ENCODE results near the gene TRIM25.

TRIM25 gene

DNA sequence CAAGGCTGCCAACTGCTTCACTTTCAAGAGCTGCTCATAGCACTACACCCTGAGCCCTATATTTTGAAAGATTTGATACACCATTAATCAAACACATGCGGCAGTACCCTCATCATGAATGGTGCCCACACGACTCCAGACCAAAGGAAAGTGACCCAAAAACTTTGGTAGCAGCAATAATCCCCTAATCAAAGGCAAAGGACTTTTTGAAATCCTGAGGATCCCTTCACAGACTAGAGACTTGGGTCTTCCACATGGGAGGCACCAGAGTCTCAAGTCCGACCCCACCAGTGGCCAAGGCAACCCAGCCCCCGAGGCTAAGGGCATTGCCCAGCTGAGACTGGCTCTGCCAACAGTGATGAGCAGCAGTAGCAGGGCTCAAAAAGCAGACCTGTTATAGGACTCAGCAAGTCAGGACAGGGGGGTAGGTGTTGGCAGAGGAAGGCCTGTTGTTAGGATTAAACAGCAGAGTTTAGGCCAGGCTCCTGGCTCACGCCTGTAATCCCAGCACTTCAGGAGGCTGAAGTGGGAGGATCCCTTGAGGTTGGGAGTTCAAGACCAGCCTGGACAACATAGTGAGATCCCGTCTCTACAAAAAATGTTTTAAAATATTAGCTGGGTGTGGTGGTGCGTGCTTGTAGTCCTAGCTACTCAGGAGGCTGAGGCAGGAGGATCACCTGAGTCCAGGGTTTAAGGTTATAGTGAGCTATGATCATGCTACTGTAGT, 3.2 kb downstream of the TRIM25 start:
- ATAC-seq (ENCODE audit: insufficient read depth, low read depth) = no peak
- peaks cover 54% of the 10 kb centered on the region for H3K4me1 ChIP-seq (ENCODE audit: insufficient read depth, low read length)
- no peak for TF ChIP-seq EZH2 (IDR thresholded peaks at IDR 0.05; ENCODE audit: borderline replicate concordance, low read depth, low read length, severe bottlenecking)
- TF ChIP-seq, protein P1, sequence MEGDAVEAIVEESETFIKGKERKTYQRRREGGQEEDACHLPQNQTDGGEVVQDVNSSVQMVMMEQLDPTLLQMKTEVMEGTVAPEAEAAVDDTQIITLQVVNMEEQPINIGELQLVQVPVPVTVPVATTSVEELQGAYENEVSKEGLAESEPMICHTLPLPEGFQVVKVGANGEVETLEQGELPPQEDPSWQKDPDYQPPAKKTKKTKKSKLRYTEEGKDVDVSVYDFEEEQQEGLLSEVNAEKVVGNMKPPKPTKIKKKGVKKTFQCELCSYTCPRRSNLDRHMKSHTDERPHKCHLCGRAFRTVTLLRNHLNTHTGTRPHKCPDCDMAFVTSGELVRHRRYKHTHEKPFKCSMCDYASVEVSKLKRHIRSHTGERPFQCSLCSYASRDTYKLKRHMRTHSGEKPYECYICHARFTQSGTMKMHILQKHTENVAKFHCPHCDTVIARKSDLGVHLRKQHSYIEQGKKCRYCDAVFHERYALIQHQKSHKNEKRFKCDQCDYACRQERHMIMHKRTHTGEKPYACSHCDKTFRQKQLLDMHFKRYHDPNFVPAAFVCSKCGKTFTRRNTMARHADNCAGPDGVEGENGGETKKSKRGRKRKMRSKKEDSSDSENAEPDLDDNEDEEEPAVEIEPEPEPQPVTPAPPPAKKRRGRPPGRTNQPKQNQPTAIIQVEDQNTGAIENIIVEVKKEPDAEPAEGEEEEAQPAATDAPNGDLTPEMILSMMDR (IDR thresholded peaks at IDR 0.05; ENCODE audit: borderline replicate concordance, extremely low read depth, low read length, poor library complexity, severe bottlenecking) = no peak
- peaks cover 17% of the 10 kb centered on the region; the same call in 1 of the 2 replicates for H4K20me1 ChIP-seq (ENCODE audit: insufficient read depth, low read length)
- no peak overlapping the region for H2AFZ ChIP-seq (ENCODE audit: low read depth, low read length)
- H3K9me3 ChIP-seq (ENCODE audit: insufficient read depth, low read length, severe bottlenecking) = no peaks in the 10 kb centered on the region
- no peak overlapping the region; the same call in 1 of the 2 replicates for H3K27ac ChIP-seq (ENCODE audit: low read length)
- H3K36me3 ChIP-seq (ENCODE audit: insufficient read depth, low read length) = peaks cover 48% of the 10 kb centered on the region
- peaks cover 64% of the 10 kb centered on the region for H3K79me2 ChIP-seq (ENCODE audit: insufficient read depth, low read length)
- H3K9ac ChIP-seq (ENCODE audit: low read depth, low read length) = peak overlapping the region; percentile 29
- no peak for DNase-seq
- H3K27me3 ChIP-seq (ENCODE audit: insufficient read depth, low read length, poor library complexity) = no peaks in the 10 kb centered on the region
- H3K4me2 ChIP-seq (ENCODE audit: insufficient read depth, low read length) = peak overlapping the region; percentile 97
- H3K4me3 ChIP-seq (ENCODE audit: low read depth in 1 of 2, low read length in 2 of 2) = peak overlapping the region in 1 of 2 experiments; percentile 28; a peak in 2 of 4 replicates

- TF ChIP-seq, protein P1 (IDR thresholded peaks at IDR 0.05; ENCODE audit: borderline replicate concordance, extremely low read depth, low read length, poor library complexity, severe bottlenecking) = no peak
- TF ChIP-seq EZH2 (IDR thresholded peaks at IDR 0.05; ENCODE audit: borderline replicate concordance, low read depth, low read length, severe bottlenecking) = no peak
- Histone ChIP-seq H3K79me2 (ENCODE audit: insufficient read depth, low read length) (peaks cover 63% of the 10 kb centered on the region), H2AFZ (ENCODE audit: low read depth, low read length) (no peak overlapping the region), H4K20me1 (ENCODE audit: insufficient read depth, low read length) (peaks cover 17% of the 10 kb centered on the region; the same call in 1 of the 2 replicates), H3K4me2 (ENCODE audit: insufficient read depth, low read length) (peak overlapping the region; percentile 97), H3K9me3 (ENCODE audit: insufficient read depth, low read length, severe bottlenecking) (no peaks in the 10 kb centered on the region), H3K9ac (ENCODE audit: low read depth, low read length) (peak overlapping the region; percentile 29; the same call in 1 of the 2 replicates), H3K4me3 (ENCODE audit: low read depth in 1 of 2, low read length in 2 of 2) (peak overlapping the region in 1 of 2 experiments; percentile 28; a peak in 2 of 4 replicates), H3K4me1 (ENCODE audit: insufficient read depth, low read length) (peaks cover 48% of the 10 kb centered on the region), H3K27me3 (ENCODE audit: insufficient read depth, low read length, poor library complexity) (no peaks in the 10 kb centered on the region), H3K36me3 (ENCODE audit: insufficient read depth, low read length) (peaks cover 50% of the 10 kb centered on the region), H3K27ac (ENCODE audit: low read length) (no peak overlapping the region; the same call in 1 of the 2 replicates)
- ATAC-seq (ENCODE audit: insufficient read depth, low read depth) (no peak), DNase-seq (no peak)
Measured at GRCh38 chr17:56909742-56910508, 3.9 kb downstream of the TRIM25 start.

DNA sequence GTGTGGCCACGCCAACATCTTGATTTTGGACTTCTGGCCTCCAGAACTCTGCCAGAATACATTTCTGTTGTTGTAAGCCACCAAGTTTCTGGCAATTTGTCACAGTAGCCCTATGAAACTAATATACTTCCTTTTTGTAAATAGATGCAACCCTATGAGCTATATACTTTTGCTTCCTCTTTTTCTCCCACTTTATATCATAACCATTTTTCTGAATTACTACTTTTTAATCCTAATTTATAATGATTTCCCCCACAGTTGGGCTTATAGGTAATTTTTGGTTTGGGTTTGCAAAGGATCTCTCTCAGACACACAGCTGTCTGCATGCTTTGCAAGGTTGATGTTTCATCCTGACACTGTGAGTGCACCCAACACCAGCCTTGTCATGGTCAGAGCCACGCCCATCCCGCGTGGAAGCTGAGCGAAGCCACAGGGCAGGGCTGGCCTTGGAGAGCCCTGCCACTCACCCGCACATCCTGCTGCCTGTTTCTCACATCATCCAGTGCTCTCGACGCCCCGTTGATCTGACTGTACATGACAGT, 5.8 kb downstream of the TRIM25 start:
- H4K20me1 ChIP-seq (ENCODE audit: insufficient read depth, low read length) = peaks cover 17% of the 10 kb centered on the region; the same call in 1 of the 2 replicates
- 0 out of 2 replicates have a peak overlapping the region, but pooled peaks have one; percentile 21 for H3K4me2 ChIP-seq (ENCODE audit: insufficient read depth, low read length)
- H3K36me3 ChIP-seq (ENCODE audit: insufficient read depth, low read length) = peaks cover 69% of the 10 kb centered on the region

More for the DNA sequence above, 5.8 kb downstream of the TRIM25 start:
- H3K9ac ChIP-seq (ENCODE audit: low read depth, low read length) = no peak overlapping the region
- ATAC-seq (ENCODE audit: insufficient read depth, low read depth) (no peak), DNase-seq (no peak)
- TF ChIP-seq, protein P1 (IDR thresholded peaks at IDR 0.05; ENCODE audit: borderline replicate concordance, extremely low read depth, low read length, poor library complexity, severe bottlenecking) = no peak
- no peak for TF ChIP-seq EZH2 (IDR thresholded peaks at IDR 0.05; ENCODE audit: borderline replicate concordance, low read depth, low read length, severe bottlenecking)
- H3K27ac ChIP-seq (ENCODE audit: low read length) = no peak overlapping the region
- no peaks in the 10 kb centered on the region for H3K27me3 ChIP-seq (ENCODE audit: insufficient read depth, low read length, poor library complexity)
- H3K9me3 ChIP-seq (ENCODE audit: insufficient read depth, low read length, severe bottlenecking) = no peaks in the 10 kb centered on the region
- H3K4me1 ChIP-seq (ENCODE audit: insufficient read depth, low read length) = peaks cover 39% of the 10 kb centered on the region
- H2AFZ ChIP-seq (ENCODE audit: low read depth, low read length) = no peak overlapping the region
- H3K79me2 ChIP-seq (ENCODE audit: insufficient read depth, low read length) = peaks cover 47% of the 10 kb centered on the region
- no peak overlapping the region for H3K4me3 ChIP-seq (ENCODE audit: low read depth in 1 of 2, low read length in 2 of 2)

Measured in DND-41 (cell line).